K562 (cell line): ENCODE results near the gene ARHGAP31. TPM values are rescaled to one million over a fixed set of nuclear protein-coding genes. Genes with fewer than 3 reads are reported as not detected.

Experiments used
- ETS2 ChIP-seq: IDR thresholded peaks from 2 replicates; pipeline ENCODE4 v1.6.1; 2016; ENCODE audit warnings: borderline replicate concordance, missing genetic modification characterization, mild to moderate bottlenecking, moderate library complexity, missing compliant biosample characterization; ENCODE audit not compliant: poor library complexity, severe bottlenecking
- GABPA ChIP-seq: fragments of 200-800 bp; sonication (Bioruptor generic); conservative IDR thresholded peaks from 2 replicates; pipeline ENCODE4 v1.6.1; 2016; ENCODE audit warnings: low read depth, missing genetic modification characterization, missing compliant biosample characterization
- HNRNPLL ChIP-seq: fragments of 200-400 bp; formaldehyde crosslinking; IDR thresholded peaks from 2 replicates; pipeline ENCODE4 v1.6.1; 2017; ENCODE audit warnings: low read length, low read depth, mild to moderate bottlenecking; ENCODE audit not compliant: poor library complexity, severe bottlenecking
- TRIM24 ChIP-seq, 2 experiments: fragments of 450-650 bp; IDR thresholded peaks; 2 replicates each; pipeline ENCODE4 v1.6.1; 2016
- ZBTB40 ChIP-seq, 2 experiments: fragments of 450-650 bp in 1 of 2; sonication (generic) in 1 of 2; formaldehyde crosslinking in 1 of 2; IDR thresholded peaks; 2 replicates each; pipeline versions ENCODE4 v1.7.1 to v1.9.0; 2016 to 2022; ENCODE audit warnings: inconsistent platforms in 1 of 2, mild to moderate bottlenecking in 1 of 2, missing genetic modification reagents in 1 of 2
- ZNF347 ChIP-seq: fragments of 450-650 bp; formaldehyde crosslinking; IDR thresholded peaks from 2 replicates; pipeline ENCODE4 v1.4.0; 2020; ENCODE audit warnings: low read depth, mild to moderate bottlenecking, moderate library complexity
- ZNF518B ChIP-seq: fragments of 250-450 bp; sonication (Bioruptor Pico); IDR thresholded peaks from 2 replicates; pipeline ENCODE4 v1.5.0; 2021; ENCODE audit warnings: mild to moderate bottlenecking, moderate library complexity
- polyA plus RNA-seq, 8 experiments: library from polyadenylated mRNA; depleted of rRNA in 4 of 8; stranded (reverse) in 5 of 8; unstranded in 3 of 8; fragments of >200 nt; fragmentation: Nextera tagmentation in 2 of 8; fragmentation: Illumina TruSeq in 1 of 8; extraction: Ambion mirVana in 2 of 8; extraction: Trizol in 1 of 8; gene quantifications; 2 replicates each; pipeline versions ENCODE4 v1.2.1 to v1.2.3, GENCODE V29; 2011 to 2014; ENCODE audit warnings: inconsistent platforms in 1 of 8, missing spikeins in 1 of 8
- total RNA-seq, 7 experiments: library from RNA; depleted of rRNA in 6 of 7; stranded (reverse); fragments of >200 nt in 6 of 7; fragmentation: Illumina TruSeq in 2 of 7; extraction: Trizol in 2 of 7; gene quantifications; 2 replicates each; pipeline versions ENCODE4 v1.2.1 to v1.2.3, GENCODE V29; 2011 to 2021; ENCODE audit warnings: low replicate concordance in 1 of 7
- TF ChIP-seq, protein P1 (sequence below): sonication (generic); formaldehyde crosslinking; IDR thresholded peaks from 2 replicates; pipeline ENCODE4 v1.8.0; 2023; ENCODE audit warnings: mild to moderate bottlenecking, missing genetic modification reagents

Gene ARHGAP31
- total and polyA plus RNA-seq, 9 of the 15 experiments (the other 6 are each of a cell fraction or from before 2014, with no cell fraction given): under 0.01 to 0.13 (median 0.06) TPM; not detected in 5

GRCh38 chr3:119322835-119323722, 28.9 kb downstream of the ARHGAP31 start (continued):
- TF ChIP-seq ZBTB40 (IDR thresholded peaks at IDR 0.05): 0 out of 2 replicates have a peak, but pooled peaks have one; percentile 33
- TF ChIP-seq ZBTB40 (CRISPR knock-in tag; IDR thresholded peaks at IDR 0.05): no peak
- TF ChIP-seq, protein P1, sequence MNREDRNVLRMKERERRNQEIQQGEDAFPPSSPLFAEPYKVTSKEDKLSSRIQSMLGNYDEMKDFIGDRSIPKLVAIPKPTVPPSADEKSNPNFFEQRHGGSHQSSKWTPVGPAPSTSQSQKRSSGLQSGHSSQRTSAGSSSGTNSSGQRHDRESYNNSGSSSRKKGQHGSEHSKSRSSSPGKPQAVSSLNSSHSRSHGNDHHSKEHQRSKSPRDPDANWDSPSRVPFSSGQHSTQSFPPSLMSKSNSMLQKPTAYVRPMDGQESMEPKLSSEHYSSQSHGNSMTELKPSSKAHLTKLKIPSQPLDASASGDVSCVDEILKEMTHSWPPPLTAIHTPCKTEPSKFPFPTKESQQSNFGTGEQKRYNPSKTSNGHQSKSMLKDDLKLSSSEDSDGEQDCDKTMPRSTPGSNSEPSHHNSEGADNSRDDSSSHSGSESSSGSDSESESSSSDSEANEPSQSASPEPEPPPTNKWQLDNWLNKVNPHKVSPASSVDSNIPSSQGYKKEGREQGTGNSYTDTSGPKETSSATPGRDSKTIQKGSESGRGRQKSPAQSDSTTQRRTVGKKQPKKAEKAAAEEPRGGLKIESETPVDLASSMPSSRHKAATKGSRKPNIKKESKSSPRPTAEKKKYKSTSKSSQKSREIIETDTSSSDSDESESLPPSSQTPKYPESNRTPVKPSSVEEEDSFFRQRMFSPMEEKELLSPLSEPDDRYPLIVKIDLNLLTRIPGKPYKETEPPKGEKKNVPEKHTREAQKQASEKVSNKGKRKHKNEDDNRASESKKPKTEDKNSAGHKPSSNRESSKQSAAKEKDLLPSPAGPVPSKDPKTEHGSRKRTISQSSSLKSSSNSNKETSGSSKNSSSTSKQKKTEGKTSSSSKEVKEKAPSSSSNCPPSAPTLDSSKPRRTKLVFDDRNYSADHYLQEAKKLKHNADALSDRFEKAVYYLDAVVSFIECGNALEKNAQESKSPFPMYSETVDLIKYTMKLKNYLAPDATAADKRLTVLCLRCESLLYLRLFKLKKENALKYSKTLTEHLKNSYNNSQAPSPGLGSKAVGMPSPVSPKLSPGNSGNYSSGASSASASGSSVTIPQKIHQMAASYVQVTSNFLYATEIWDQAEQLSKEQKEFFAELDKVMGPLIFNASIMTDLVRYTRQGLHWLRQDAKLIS (CRISPR knock-in tag): no peak
- no peak for TF ChIP-seq ETS2 (tag)
- TF ChIP-seq HNRNPLL: peak; percentile 76
- no peak for TF ChIP-seq TRIM24 (IDR thresholded peaks at IDR 0.05)
- no peak for TF ChIP-seq ZNF518B (CRISPR knock-in tag)
- peak; percentile 43; the same call in 1 of the 2 replicates for TF ChIP-seq GABPA
- TF ChIP-seq ZNF347 (CRISPR knock-in tag): no peak
